ENCODE data around the gene CCHCR1.

Gene CCHCR1

DNA sequence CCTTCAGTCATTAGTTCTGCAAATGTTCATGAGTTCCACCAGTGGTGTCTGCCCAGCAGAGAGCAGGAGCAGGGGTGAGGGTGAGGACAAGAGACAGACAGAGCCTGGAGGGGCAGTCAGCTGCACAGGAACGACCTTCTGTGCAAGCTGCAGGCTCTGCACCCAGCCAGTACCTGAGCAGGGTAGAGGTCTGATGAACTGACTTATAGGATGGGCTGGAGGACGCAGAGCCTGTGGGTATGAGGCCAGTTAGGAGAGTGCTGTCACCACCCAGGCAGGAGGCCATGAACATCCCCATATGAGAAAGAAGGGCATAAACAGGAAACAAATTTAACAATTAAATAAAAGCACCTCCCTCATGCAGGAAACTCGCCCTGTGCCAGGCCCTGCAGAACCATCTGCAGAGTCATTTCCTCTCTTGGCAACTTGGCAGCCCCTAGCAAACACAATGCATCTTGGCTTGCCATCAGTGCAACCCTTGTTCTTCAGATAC is 63.2 kb downstream of the CCHCR1 start:
- no peak for DNase-seq

DNA sequence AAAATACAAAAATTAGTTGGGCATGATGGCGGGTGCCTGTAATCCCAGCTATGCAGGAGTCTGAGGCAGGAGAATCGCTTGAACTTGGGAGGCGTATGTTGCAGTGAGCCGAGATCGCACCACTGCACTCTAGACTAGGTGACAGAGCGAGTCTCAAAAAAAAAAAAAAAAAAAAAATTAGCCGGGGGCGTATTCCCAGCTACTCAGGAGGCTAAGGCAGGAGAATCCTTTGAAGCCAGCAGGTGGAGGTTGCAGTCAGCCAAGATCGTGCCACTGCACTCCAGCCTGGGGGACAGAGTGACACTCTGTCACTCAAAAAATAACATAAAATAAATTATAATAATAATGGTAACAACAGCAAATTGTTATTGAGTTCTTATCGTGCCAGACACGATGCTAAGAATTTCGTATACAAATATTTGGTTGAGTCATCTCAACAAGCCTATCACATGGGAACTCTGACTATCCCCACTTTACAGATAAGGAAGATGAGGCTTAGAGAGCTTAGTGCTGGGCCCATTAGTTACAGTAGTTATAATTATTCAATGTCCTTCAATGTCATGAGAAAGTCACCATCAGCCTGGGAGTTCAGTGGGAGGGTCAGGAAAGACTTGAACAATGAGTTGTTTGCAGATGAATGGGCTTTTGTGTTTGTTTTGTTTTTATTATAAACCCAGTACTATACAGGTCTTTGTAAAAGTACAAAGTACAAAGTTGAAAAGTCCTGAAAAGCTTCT is 64.7 kb downstream of the CCHCR1 start:
- no peak for DNase-seq

Data from NCI-H1105 treated with DMSO at 0.1 percent for 48 hours (cell line).